NCI-H1048 (cell line): Measurements from ENCODE around the gene ARAP2.

ENCODE experiments used
- DNase-seq: peaks from one replicate; lab custom pipeline; 2025; lab: John Stamatoyannopoulos, UW

Gene ARAP2

GRCh38 chr4:36244257-36245082, at the start of gene ARAP2:
Gene ARAP2, minus strand, starts transcription at chr4:36244514. Its CDS starts 15,028 bp downstream, at chr4:36229486.
- DNase-seq: no peak

GRCh38 chr4:36292556-36293188, 48.4 kb upstream of the ARAP2 start:
- no peak for DNase-seq

GRCh38 chr4:36290641-36291040, 46.3 kb upstream of the ARAP2 start:
- DNase-seq: no peak

GRCh38 chr4:36288731-36289426, 44.6 kb upstream of the ARAP2 start:
- no peak for DNase-seq

- no peak for DNase-seq
Measured at GRCh38 chr4:36286481-36286871, 42.2 kb upstream of the ARAP2 start.

DNA sequence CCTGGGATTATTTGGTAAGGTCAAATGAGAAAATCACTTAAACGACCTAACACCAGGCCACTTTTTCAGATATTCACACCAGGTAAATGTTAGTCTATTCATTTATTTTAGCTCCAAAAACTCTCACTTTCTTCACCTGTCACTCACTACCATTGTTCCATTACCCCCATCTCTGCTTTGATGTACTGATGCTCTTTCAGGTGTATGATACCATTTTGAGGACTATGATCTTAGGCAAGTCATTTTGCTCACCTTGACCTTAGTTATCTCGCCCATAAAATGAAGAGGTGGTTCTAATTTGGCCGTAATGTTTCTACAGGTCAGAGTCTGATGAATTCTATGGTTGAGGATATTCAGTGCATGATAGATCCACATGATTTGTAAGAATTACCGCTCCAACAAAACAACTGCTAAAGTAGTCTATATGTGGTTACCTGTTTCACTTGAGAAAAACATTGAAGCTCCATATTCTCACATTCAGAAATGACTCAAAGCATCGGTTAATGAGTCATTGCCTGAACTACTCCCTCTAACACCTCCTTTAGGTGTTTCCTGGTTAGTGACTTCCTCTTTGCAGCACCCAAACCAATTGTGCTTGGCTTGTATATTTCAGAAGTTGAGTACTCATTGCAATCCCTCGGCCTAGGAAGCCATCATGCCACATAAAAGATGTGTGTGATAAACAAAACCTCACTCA, 41.6 kb upstream of the ARAP2 start:
- DNase-seq: no peak

DNA sequence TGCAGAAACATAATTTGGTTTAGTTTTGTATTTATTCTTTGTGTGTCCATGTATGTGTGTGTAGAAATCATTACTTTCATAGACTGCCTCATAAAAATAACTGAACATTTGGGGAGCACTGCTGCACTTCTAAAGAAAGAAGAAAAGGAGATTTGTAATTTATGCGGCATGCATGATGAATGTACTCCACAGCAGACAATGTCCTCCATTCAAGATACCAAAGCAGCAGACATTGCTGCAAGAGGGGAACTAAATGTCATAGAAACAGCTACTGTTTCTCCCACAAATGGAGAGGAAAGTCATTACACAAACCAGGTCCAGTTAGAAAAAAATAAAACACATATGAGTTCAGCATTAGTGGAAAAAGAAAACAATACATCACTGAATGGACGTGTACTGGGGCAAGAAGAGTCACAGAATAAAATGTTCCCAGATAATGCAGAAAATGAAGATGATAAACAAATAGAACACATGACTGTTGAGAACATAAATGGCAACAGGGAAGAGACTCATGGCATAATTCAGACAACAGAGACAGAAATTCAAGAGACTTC, 39.7 kb upstream of the ARAP2 start:
- no peak for DNase-seq

DNA sequence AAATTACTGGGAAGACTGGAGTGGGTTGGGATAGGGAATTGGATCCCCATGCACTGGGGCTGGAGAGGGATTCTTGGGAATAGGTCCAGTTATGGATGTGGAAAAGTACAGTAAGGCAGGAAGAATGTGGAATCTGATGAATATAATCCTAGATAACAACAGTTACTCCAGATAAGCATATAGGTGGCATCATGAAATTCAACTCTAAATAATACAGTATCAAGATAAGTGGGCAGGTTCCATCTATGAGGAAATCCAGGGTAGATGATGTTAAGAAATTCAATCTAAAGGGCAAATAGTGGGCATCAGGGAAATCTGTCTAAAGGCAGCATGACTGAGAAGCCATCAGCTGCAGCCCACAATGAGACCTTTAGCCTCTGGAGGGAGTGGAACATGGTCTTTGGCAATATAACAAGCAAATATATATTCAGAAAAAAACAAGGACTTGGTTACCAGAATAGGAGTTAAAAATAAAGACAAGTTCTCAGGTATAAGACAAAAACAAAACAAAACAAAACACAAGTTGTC, 38.3 kb upstream of the ARAP2 start:
- no peak for DNase-seq

DNA sequence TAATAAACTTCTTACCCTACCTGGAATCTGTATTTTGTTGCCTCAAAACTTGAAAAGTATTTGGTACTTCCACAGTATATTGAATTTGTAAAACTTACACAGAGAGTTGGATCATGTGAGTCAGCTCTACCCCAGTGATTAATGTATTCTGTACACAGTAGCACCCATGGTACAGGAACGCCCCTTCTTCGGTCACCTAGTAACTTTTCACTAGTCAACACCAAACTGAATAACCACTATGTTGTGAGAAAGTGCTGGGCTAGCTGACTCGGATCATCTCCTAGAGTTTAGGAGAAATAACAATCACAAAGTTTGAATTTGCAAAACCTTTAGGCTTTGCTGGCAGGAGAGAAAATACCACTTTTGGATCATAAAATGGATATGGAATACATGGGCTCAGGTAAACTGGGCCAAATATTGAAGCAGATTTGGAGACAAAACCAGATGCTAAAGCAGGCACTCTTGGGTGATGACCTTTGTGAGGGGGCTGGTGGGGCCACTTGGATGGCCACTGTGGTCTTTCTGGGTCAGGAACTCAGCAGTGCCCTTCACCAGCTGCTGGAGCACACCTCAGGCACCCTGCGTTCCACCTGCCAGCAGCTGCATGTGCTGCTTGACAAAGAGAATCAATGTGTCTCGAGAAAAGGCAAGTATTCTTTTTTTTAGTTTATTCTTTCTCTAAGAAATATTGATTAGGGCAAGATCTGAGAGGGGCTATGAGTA, 37.2 kb upstream of the ARAP2 start, which contains the start of gene DTHD1:
Gene DTHD1 (plus strand): TSS at position 233 of the 723 bp plus-strand sequence. CDS start 143 bp downstream, at position 376.
- DNase-seq: no peak

DNA sequence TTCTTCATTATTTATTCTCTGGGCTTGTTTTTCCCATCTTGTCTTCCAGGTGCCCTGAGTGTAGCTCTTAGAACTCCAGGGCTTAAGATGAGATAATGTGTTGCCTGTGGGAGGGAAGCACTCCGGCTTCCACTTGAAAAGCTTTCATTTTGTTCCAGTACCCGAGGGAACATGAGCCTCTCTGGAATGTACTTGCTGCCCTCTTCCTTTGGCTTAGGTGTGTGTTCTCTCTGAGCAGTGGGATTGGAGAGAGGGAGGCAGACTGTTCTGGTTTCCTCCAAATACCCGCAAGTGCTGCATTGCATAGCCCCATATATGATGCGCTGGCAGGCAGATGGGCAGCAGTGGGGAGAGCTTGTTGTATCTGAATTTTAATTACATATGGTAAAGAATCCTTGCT, 36.2 kb upstream of the ARAP2 start:
- DNase-seq: no peak

DNA sequence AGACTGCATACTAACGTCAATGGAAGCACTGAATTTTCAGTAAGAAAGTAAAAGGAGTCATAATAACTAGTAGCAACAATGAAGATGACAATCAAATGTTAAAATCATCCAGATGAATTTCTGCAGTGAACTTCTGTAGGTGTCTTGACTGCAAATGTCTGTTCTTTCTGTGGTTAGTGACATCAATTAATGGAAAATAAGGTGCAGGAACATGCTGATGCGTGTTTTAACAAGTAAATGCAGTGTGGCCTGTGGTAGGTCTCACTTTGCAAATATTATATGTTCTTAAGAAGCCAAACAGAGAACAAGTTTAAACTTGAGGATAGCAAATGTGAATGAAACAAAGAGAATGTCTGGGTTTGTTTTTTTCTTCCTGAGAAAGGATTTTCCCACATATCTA, 34.5 kb upstream of the ARAP2 start:
- DNase-seq: no peak

DNA sequence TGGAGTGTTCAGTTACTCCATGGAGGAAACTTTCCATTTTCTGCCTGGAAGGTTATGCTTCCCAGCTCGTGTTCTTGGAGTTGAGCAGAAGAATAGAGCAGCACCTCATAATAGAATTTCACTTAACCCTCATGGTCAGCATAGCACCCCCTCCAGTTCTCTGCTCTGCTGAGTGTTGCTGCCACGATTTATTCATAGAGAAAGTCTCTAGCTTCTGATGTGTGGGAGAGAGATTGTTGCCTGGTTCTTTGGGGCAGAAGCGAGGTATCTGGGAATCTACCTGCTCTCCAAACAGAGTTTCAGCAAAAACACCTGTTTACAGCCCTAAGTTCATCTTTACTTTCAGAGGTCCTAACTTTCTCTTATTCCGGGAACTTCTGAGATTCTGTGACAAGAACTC, 33.2 kb upstream of the ARAP2 start:
- DNase-seq: no peak

GRCh38 chr4:36274158-36274557, 29.8 kb upstream of the ARAP2 start:
- DNase-seq: no peak

DNA sequence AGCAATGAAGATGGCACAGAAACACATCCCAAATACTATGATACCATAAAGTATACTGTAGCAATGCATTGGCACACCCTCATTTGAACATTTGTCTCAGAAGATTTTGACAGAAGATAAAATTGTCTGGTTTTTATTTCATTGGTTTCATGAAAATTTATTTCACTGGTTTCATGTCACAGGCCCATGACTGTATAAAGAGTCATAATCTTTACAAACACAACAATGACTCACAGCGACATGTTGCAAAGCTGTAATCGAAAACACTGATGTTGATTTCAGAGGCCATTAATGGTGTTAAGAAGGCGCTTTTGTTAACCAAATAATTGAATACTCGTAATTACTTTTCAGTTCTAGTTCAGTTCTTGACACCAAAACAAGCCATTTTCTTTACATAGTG, 29.0 kb upstream of the ARAP2 start:
- no peak for DNase-seq

DNA sequence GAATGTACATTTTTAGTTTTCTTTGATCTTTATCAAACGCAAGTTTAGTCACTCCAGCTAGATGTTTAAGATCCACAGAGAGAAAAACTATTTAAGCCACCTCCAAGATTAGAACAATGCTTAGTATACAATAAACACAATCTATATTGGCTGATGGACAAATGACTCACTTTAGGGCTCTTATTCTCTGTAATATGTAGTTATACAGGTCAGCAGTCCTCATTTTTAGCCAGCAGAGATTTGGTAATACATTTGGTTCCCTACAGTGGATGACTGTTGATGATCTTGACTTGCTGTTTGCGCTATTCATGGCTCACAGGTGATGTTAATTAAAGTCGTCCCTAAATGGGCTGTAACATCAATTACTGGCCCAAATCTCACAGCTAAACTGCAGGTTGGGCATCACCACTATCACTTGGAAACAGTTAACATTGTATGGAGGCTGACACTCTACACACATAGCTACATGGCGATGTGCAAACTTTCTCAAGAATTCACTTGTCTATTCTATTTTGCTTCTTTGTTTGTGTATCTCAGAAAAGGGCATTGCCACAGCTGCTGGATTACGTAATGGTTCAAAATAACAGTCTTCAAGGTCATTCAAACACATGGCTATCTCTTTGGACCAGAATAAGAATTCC, 25.3 kb upstream of the ARAP2 start:
- no peak for DNase-seq

DNA sequence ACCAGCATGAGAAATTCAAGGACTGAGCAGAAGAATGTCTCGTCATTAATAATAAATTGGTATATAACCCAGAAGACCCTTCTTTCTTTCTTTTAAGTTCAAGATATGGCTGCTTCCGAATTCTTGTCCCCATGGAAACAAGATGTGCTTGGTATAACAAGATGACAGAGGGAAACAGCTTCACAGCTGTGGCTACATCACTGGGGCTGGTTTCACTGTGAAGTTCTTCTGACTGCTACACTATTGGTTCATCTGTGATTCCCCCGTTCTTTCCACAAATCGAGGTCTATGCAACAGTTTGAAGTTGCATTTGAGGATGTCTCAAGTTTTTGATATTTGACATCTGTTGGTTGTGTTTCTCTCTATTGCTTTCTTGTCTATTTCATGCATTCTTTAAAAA, 24.8 kb upstream of the ARAP2 start:
- DNase-seq: no peak

DNA sequence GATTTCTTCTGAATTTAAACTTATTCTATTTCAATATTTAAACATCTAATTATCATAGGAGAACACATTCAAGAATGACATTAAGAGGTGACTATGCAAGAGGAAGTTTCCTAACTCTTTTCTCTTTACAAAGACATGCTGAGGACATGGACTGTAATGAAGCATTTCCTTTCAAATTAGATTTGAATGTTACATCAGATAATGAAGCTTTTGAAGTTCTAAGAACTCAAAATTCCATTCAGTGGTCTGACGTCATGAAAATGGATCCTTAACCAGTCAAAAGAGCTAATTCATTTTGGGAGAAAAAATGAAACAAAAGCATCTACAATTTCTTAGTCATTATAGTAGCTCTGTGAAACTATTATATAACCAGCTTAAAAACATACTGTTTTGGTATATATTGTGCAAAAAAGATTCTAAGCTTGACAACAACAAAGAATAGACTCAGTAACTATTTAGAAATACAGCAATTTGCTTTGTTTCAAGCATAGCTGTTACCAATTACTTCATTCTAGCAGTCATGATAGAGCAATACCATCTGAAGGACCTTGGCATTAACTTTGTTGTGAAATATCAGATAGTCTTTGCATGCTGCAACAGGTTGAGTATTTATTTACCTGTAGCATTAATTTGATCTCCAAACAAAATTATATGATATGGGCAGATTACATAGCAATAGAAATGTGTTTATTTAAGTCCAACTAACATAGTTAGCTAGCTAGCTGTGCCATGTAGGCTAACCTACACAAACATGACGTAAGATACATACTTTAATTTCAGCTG, 23.4 kb upstream of the ARAP2 start:
- no peak for DNase-seq

DNA sequence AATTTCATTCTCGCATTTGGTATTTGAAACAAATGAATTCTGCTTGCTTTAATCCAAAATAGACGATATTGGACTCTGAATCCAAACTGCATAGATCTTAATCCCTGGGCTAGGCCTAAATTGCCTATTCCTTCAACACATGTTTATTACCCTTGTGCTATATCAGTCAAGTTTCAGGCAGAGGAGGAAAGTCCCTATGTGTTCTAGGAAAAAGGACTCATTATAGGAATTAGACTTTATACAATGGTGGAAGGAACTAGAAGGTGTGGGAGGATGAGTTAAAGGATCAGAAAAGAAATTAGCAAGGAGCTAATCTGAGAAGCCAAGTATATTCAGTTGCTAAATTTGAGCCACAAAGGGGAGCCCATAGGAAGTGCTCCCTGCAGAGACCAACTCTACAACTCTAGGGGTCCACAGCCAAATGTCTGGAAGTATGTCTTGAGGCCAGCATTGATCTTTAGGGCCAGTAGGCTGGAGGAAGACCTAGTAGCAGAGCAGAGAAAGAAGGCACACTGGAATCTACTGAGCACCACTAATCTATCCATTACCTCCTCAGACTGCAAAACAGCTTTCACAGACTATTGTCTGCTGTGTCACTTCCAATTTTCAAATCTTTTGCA, 20.0 kb upstream of the ARAP2 start:
- DNase-seq: no peak

DNA sequence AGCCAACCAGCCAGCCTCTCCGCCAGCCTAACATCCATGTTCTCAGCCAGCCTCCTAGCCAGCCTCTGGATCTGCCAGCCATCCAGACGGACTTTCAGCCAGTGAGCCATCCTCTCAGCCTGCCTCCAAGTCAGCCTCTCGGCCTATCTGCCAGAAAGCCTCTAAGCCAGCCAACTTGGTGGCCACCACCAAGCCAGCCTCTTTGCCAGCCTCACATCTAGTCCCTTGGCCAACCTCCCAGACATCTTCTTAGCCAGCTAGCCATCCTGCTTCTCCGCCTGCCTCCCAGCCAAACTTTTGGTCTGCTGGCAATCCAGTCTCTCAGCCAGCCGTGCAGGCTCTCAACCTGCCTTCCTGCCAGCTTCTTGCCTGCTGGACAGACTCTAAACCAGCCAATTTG, 16.4 kb upstream of the ARAP2 start:
- DNase-seq: no peak
